PFSK-1 (cell line): ENCODE measurements around the gene LCN1.

Experiments
- FOXP2 ChIP-seq: optimal IDR thresholded peaks from 2 replicates; pipeline ENCODE3; 2011; ENCODE audit warnings: borderline replicate concordance, control low read depth, inconsistent platforms; ENCODE audit not compliant: insufficient read depth; ENCODE audit errors: extremely low read length, extremely low read depth
- POLR2AphosphoS5 ChIP-seq: IDR thresholded peaks from 2 replicates; pipeline ENCODE4 v1.6.1; 2012; ENCODE audit warnings: low read depth, mild to moderate bottlenecking, control low read depth, low read length, moderate library complexity
- TAF1 ChIP-seq: IDR thresholded peaks from 2 replicates; pipeline ENCODE4 v1.6.1; 2012; ENCODE audit warnings: low read length, control low read depth, borderline replicate concordance; ENCODE audit not compliant: insufficient read depth
- TF ChIP-seq, protein P1 (sequence below), 2 experiments: IDR thresholded peaks; 2 replicates each; pipeline versions ENCODE4 v1.6.1 to v1.8.0; 2011 to 2012; ENCODE audit warnings: low read depth in 2 of 2, low read length in 2 of 2, control low read depth in 1 of 2, inconsistent platforms in 1 of 2, mild to moderate bottlenecking in 1 of 2, moderate library complexity in 1 of 2; ENCODE audit not compliant: insufficient read depth in 1 of 2

- TF ChIP-seq POLR2AphosphoS5 = no peak
- no peak for TF ChIP-seq FOXP2
- TF ChIP-seq TAF1 = no peak
- TF ChIP-seq, protein P1, sequence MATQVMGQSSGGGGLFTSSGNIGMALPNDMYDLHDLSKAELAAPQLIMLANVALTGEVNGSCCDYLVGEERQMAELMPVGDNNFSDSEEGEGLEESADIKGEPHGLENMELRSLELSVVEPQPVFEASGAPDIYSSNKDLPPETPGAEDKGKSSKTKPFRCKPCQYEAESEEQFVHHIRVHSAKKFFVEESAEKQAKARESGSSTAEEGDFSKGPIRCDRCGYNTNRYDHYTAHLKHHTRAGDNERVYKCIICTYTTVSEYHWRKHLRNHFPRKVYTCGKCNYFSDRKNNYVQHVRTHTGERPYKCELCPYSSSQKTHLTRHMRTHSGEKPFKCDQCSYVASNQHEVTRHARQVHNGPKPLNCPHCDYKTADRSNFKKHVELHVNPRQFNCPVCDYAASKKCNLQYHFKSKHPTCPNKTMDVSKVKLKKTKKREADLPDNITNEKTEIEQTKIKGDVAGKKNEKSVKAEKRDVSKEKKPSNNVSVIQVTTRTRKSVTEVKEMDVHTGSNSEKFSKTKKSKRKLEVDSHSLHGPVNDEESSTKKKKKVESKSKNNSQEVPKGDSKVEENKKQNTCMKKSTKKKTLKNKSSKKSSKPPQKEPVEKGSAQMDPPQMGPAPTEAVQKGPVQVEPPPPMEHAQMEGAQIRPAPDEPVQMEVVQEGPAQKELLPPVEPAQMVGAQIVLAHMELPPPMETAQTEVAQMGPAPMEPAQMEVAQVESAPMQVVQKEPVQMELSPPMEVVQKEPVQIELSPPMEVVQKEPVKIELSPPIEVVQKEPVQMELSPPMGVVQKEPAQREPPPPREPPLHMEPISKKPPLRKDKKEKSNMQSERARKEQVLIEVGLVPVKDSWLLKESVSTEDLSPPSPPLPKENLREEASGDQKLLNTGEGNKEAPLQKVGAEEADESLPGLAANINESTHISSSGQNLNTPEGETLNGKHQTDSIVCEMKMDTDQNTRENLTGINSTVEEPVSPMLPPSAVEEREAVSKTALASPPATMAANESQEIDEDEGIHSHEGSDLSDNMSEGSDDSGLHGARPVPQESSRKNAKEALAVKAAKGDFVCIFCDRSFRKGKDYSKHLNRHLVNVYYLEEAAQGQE (IDR thresholded peaks at IDR 0.05; ENCODE audit: insufficient read depth in 1 of 2, low read depth in 2 of 2, low read length in 2 of 2) = no peak
These were observed 42.3 kb upstream of the LCN1 start for GRCh38 chr9:135478829-135479468.
